ENCODE results near the gene FLT4. TPM values are rescaled to one million over a fixed set of nuclear protein-coding genes. Genes with fewer than 3 reads are reported as not detected.
A peak's percentile ranks its signal among the peaks of the same experiment; 100 is the strongest.

Gene FLT4
- total RNA-seq, 2 donors from 2014 or later = 6.3 to 7.5 TPM

- Histone ChIP-seq H3K9me3 (no peaks in the 10 kb centered on the region), H3K4me3 (no peak overlapping the region), H3K36me3 (replicated peaks in 1 of 2; ENCODE audit: insufficient read depth in 1 of 2, low read depth in 2 of 2) (no peaks in the 10 kb centered on the region), H3K4me1 (peaks cover 9% of the 10 kb centered on the region), H3K27me3 (peaks cover 0 to 7% of the 10 kb centered on the region in 2 donors), H3K27ac (no peak overlapping the region)
- DNase-seq (no peak), ATAC-seq (no peak)
- no peak for TF ChIP-seq POLR2A (IDR thresholded peaks at IDR 0.05)
- TF ChIP-seq, protein P1, sequence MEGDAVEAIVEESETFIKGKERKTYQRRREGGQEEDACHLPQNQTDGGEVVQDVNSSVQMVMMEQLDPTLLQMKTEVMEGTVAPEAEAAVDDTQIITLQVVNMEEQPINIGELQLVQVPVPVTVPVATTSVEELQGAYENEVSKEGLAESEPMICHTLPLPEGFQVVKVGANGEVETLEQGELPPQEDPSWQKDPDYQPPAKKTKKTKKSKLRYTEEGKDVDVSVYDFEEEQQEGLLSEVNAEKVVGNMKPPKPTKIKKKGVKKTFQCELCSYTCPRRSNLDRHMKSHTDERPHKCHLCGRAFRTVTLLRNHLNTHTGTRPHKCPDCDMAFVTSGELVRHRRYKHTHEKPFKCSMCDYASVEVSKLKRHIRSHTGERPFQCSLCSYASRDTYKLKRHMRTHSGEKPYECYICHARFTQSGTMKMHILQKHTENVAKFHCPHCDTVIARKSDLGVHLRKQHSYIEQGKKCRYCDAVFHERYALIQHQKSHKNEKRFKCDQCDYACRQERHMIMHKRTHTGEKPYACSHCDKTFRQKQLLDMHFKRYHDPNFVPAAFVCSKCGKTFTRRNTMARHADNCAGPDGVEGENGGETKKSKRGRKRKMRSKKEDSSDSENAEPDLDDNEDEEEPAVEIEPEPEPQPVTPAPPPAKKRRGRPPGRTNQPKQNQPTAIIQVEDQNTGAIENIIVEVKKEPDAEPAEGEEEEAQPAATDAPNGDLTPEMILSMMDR (IDR thresholded peaks at IDR 0.05) = no peak
- 68 to 84% methylated on average over 4 to 6 of the region's 6 CpGs for WGBS, 2 donors
- intact Hi-C loops (cut with DNase I) = no loop called here
Measured at GRCh38 chr5:180622910-180623309, 26.5 kb downstream of the FLT4 start.

- Histone ChIP-seq H3K27me3 (peaks cover 0 to 7% of the 10 kb centered on the region in 2 donors), H3K27ac (no peak overlapping the region), H3K36me3 (replicated peaks in 1 of 2; ENCODE audit: insufficient read depth in 1 of 2, low read depth in 2 of 2) (no peaks in the 10 kb centered on the region), H3K4me1 (peaks cover 9% of the 10 kb centered on the region), H3K4me3 (no peak overlapping the region), H3K9me3 (no peaks in the 10 kb centered on the region)
- DNase-seq (no peak), ATAC-seq (no peak)
- TF ChIP-seq, protein P1 (IDR thresholded peaks at IDR 0.05) = no peak
- no peak for TF ChIP-seq POLR2A (IDR thresholded peaks at IDR 0.05)
- intact Hi-C loops (cut with DNase I) = no loop called here
- WGBS, 2 donors = 81 to 91% methylated on average over 6 to 26 of the region's 32 CpGs
Measured at GRCh38 chr5:180621311-180621710, 28.1 kb downstream of the FLT4 start.

- peaks cover 9% of the 10 kb centered on the region for H3K4me1 ChIP-seq
- DNase-seq = no peak
- intact Hi-C loops (cut with DNase I) = no loop called here
- WGBS, 2 donors = 55 to 62% methylated on average over 2 to 12 of the region's 14 CpGs
- peaks cover 0 to 7% of the 10 kb centered on the region in 2 donors for H3K27me3 ChIP-seq
- ATAC-seq = no peak
- no peak overlapping the region for H3K27ac ChIP-seq
- no peaks in the 10 kb centered on the region for H3K36me3 ChIP-seq (replicated peaks in 1 of 2; ENCODE audit: insufficient read depth in 1 of 2, low read depth in 2 of 2)
- no peak for TF ChIP-seq POLR2A (IDR thresholded peaks at IDR 0.05)
- TF ChIP-seq, protein P1 (IDR thresholded peaks at IDR 0.05) = no peak
- H3K9me3 ChIP-seq = no peaks in the 10 kb centered on the region
- no peak overlapping the region for H3K4me3 ChIP-seq
Measured at GRCh38 chr5:180620014-180620413, 29.4 kb downstream of the FLT4 start.

DNA sequence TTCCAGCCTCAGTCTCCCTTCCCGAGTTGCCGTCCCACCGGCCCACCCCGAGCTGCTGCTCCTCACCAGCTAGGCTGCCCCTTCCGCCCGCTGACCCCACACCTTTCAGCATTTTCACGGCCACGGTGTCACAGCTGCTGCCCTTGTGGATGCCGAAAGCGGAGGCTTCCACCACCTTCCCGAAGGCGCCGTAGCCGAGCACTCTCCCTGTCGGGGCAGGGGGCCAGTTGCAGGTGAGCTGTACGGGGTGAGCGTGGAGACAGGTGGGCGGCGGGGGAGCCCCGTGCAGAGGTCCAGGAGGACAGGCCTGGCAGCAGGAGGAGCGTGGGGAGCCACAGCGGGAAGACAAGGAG, 29.9 kb downstream of the FLT4 start:
- 76% methylated on average over 20 to 22 of the region's 22 CpGs for WGBS, 2 donors
- Histone ChIP-seq H3K9me3 (no peaks in the 10 kb centered on the region), H3K4me1 (peaks cover 9% of the 10 kb centered on the region), H3K27ac (no peak overlapping the region), H3K36me3 (replicated peaks in 1 of 2; ENCODE audit: insufficient read depth in 1 of 2, low read depth in 2 of 2) (no peaks in the 10 kb centered on the region), H3K27me3 (peaks cover 0 to 7% of the 10 kb centered on the region in 2 donors), H3K4me3 (no peak overlapping the region)
- no peak for DNase-seq
- ATAC-seq = no peak
- TF ChIP-seq POLR2A (IDR thresholded peaks at IDR 0.05) = no peak
- TF ChIP-seq, protein P1 (IDR thresholded peaks at IDR 0.05) = no peak
- intact Hi-C loops (cut with DNase I) = no loop called here

GRCh38 chr5:180618829-180619562, 30.4 kb downstream of the FLT4 start:
- peaks cover 0 to 7% of the 10 kb centered on the region in 2 donors for H3K27me3 ChIP-seq
- no peaks in the 10 kb centered on the region for H3K36me3 ChIP-seq (replicated peaks in 1 of 2; ENCODE audit: insufficient read depth in 1 of 2, low read depth in 2 of 2)
- DNase-seq (peak in 1 of 4 donors; percentile 44), ATAC-seq (peak; percentile 54)
- H3K4me1 ChIP-seq = peaks cover 9% of the 10 kb centered on the region
- WGBS, 2 donors = 4 to 12% methylated on average over 9 to 64 of the region's 90 CpGs
- no peaks in the 10 kb centered on the region for H3K9me3 ChIP-seq
- H3K4me3 ChIP-seq = no peak overlapping the region
- intact Hi-C loops (cut with DNase I) = no loop called here
- H3K27ac ChIP-seq = no peak overlapping the region
- no peak for TF ChIP-seq POLR2A (IDR thresholded peaks at IDR 0.05)
- TF ChIP-seq, protein P1 (IDR thresholded peaks at IDR 0.05) = peak in 3 of 7 experiments; percentile 11 to 35 (median 17)

Data from body of pancreas (tissue), 4 donors.